ENCODE measurements around the gene KCNN1.

DNA sequence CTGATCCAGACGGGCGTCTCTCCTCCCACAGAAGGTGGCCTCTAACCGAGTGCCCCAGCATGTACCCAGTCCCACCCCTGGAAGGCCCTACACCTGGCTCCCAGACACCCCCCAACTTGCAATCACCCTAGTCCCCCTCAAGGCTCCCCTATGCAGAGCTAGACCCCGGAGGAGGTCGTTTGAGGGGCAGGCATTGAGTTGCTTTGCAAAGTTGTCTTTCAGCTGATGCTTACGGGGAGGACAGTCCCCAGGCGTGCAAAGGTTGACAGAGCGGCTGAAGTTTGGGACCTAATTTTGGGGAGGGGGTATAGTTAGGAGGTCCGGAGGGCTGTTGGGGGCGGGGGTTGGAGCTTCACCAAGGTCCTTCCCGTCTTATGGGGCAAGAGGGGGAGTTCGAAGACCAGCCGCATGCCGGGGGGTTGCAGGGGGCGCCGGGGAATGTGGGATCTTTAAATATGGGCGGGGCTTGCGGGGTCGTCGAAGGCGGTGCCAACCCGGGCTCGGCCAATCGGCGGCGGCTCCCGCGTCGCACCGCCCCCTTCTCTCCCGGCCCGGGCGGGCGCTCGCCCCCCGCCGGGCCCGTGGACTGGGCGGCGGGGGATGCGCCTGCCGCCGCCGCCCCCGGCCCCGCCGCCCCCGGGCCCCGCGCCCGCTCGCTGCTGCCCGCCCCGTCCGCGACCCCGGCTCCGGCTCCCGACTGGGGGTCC lies at the start of gene KCNN1:
- no peak for TF ChIP-seq CTCF (IDR thresholded peaks at IDR 0.05; ENCODE audit: low read depth, low read length)
- no peak for TF ChIP-seq EZH2phosphoT487 (IDR thresholded peaks at IDR 0.05; ENCODE audit: low read depth)

All from OCI-LY3 (cell line).